K562 (cell line): ENCODE data around the gene KCNV2. TPM values are rescaled to one million over a fixed set of nuclear protein-coding genes. Genes with fewer than 3 reads are reported as not detected.

Experiments used
- ATAC-seq: fragments of 200-7000 bp; cut with Tn5 transposase; 3 replicates; pipeline ENCODE4 v1.9.1; 2020; ENCODE audit warnings: moderate library complexity
- BruUV-seq: library from RNA; stranded (reverse); fragments of 400-500 nt; replicated peaks from 2 replicates; lab custom pipeline; 2021; lab: Mats Ljungman, UMichigan
- CTCF ChIA-PET: fragments of 300-600 bp; formaldehyde crosslinking; extraction: SDS; loops from one replicate; lab custom pipeline; 2021; ENCODE audit warnings: low intra/inter-chr PET ratio; lab: Yijun Ruan, JAX
- POLR2A ChIA-PET: fragments of 300-600, 350-650 bp; sonication (Branson Sonifier 250); formaldehyde crosslinking; extraction: SDS; loops from one replicate; lab custom pipeline; 2021; ENCODE audit warnings: antibody characterized with exemption, inconsistent platforms; lab: Yijun Ruan, JAX
- DNase-seq, 4 experiments: peaks; one replicate each; pipeline versions ENCODE4 v3.0.0 to v3.0.0-alpha.2; 2011 to 2018; ENCODE audit warnings: low spot score in 3 of 4, mixed read lengths in 3 of 4; ENCODE audit errors: extremely low read depth in 1 of 4
- FAIRE-seq: peaks from 2 replicates; lab custom pipeline; 2011; peaks lifted over from hg19 to GRCh38; lab: Jason Lieb, UNC
- H2AFZ ChIP-seq: 2 replicates; pipeline ENCODE4 v1.6.0; 2011; ENCODE audit warnings: low read depth, low read length, control low read depth, inconsistent platforms
- H3K27ac ChIP-seq: fragments of 200-600 bp; 3 replicates; pipeline ENCODE4 v1.8.0; 2011; ENCODE audit warnings: low read depth, mild to moderate bottlenecking, control low read depth, inconsistent platforms, low read length, moderate library complexity, mixed read lengths; ENCODE audit errors: extremely low read depth
- H3K27me3 ChIP-seq, 2 experiments: fragments of 300-600 bp in 1 of 2; 2 replicates in 1 of 2; 3 replicates in 1 of 2; pipeline versions ENCODE4 v1.6.0 to v1.8.0; 2011; ENCODE audit warnings: inconsistent platforms in 2 of 2, low read length in 2 of 2, mild to moderate bottlenecking in 1 of 2, mixed read lengths in 1 of 2, moderate library complexity in 1 of 2; ENCODE audit not compliant: control insufficient read depth in 2 of 2, insufficient read depth in 2 of 2
- H3K36me3 ChIP-seq: fragments of 300-600 bp; 3 replicates; pipeline ENCODE4 v1.8.0; 2011; ENCODE audit warnings: mild to moderate bottlenecking, low read length, inconsistent platforms; ENCODE audit not compliant: control insufficient read depth, insufficient read depth
- H3K4me1 ChIP-seq, 2 experiments: fragments of 200-600 bp in 1 of 2; replicated peaks in 1 of 2; 2 replicates in 1 of 2; 3 replicates in 1 of 2; pipeline versions ENCODE4 v1.5.1 to v1.8.0; 2011; ENCODE audit warnings: inconsistent platforms in 2 of 2, low read length in 2 of 2, mild to moderate bottlenecking in 1 of 2, mixed read lengths in 1 of 2, moderate library complexity in 1 of 2; ENCODE audit not compliant: control insufficient read depth in 2 of 2, insufficient read depth in 2 of 2
- H3K4me2 ChIP-seq: 2 replicates; pipeline ENCODE4 v1.6.1; 2011; ENCODE audit warnings: low read length, control low read depth, inconsistent platforms, mixed read lengths; ENCODE audit not compliant: insufficient read depth
- H3K4me3 ChIP-seq: fragments of 200-600 bp; sonication (generic), shearing (Covaris generic); 2 replicates; pipeline ENCODE4 v1.5.1; 2016; ENCODE audit warnings: control low read depth, inconsistent platforms
- H3K79me2 ChIP-seq: fragments of 200-600 bp; 3 replicates; pipeline ENCODE4 v1.8.0; 2011; ENCODE audit warnings: low read length, inconsistent platforms; ENCODE audit not compliant: control insufficient read depth, insufficient read depth
- H3K9ac ChIP-seq, 2 experiments: 2 replicates each; pipeline versions ENCODE4 v1.6.0 to v1.6.1; 2011; ENCODE audit warnings: low read depth in 2 of 2, low read length in 2 of 2, control low read depth in 1 of 2, inconsistent platforms in 1 of 2, mild to moderate bottlenecking in 1 of 2, mixed read lengths in 1 of 2; ENCODE audit not compliant: insufficient read depth in 1 of 2
- H3K9me1 ChIP-seq: one replicate; pipeline ENCODE4 v1.6.0; 2011; ENCODE audit warnings: inconsistent platforms, mild to moderate bottlenecking, low read length, moderate library complexity; ENCODE audit not compliant: control insufficient read depth, insufficient read depth
- H3K9me3 ChIP-seq: replicated peaks from 2 replicates; pipeline ENCODE4 v1.5.1; 2011; ENCODE audit warnings: low read depth, low read length, inconsistent platforms; ENCODE audit not compliant: control insufficient read depth, insufficient read depth
- H4K20me1 ChIP-seq: replicated peaks from 2 replicates; pipeline ENCODE4 v1.6.1; 2011; ENCODE audit warnings: low read length, inconsistent platforms, mixed read lengths; ENCODE audit not compliant: control insufficient read depth, insufficient read depth
- CBFB ChIP-seq: sonication (generic); formaldehyde crosslinking; IDR thresholded peaks from 2 replicates; pipeline ENCODE4 v1.4.0; 2020; ENCODE audit warnings: mild to moderate bottlenecking, missing genetic modification reagents
- ELK3 ChIP-seq: fragments of 450-650 bp; formaldehyde crosslinking; IDR thresholded peaks from 2 replicates; pipeline ENCODE4 v1.4.0; 2020; ENCODE audit warnings: mild to moderate bottlenecking
- EZH2 ChIP-seq: IDR thresholded peaks from 2 replicates; pipeline ENCODE4 v1.6.1; 2012; ENCODE audit warnings: low read depth, mild to moderate bottlenecking, inconsistent platforms, low read length, borderline replicate concordance
- FOXJ2 ChIP-seq: fragments of 200-800 bp; sonication (Bioruptor generic); IDR thresholded peaks from 2 replicates; pipeline ENCODE4 v1.6.1; 2016; ENCODE audit warnings: missing genetic modification characterization, missing compliant biosample characterization
- HDGF ChIP-seq: fragments of 450-650 bp; IDR thresholded peaks from 2 replicates; pipeline ENCODE4 v1.6.1; 2016
- HSF4 ChIP-seq: fragments of 250-450 bp; sonication (Bioruptor Pico); IDR thresholded peaks from 2 replicates; pipeline ENCODE4 v2.1.2; 2022; ENCODE audit warnings: mild to moderate bottlenecking, moderate library complexity, borderline replicate concordance
- NEUROD1 ChIP-seq: fragments of 150-350 bp; IDR thresholded peaks from 2 replicates; pipeline ENCODE4 v1.6.1; 2014; ENCODE audit warnings: borderline replicate concordance, low read length, low read depth; ENCODE audit not compliant: partially characterized antibody
- PBX2 ChIP-seq, 2 experiments: IDR thresholded peaks in 1 of 2; conservative IDR thresholded peaks in 1 of 2; 2 replicates each; pipeline ENCODE4 v1.6.1; 2016; ENCODE audit warnings: low read depth in 2 of 2, mild to moderate bottlenecking in 1 of 2, missing compliant biosample characterization in 1 of 2, missing genetic modification characterization in 1 of 2, moderate library complexity in 1 of 2
- PHB2 ChIP-seq: fragments of 450-650 bp; IDR thresholded peaks from 2 replicates; pipeline ENCODE4 v1.6.1; 2017; ENCODE audit warnings: low read depth
- PHF20 ChIP-seq: fragments of 450-650 bp; IDR thresholded peaks from 2 replicates; pipeline ENCODE4 v1.6.1; 2018; ENCODE audit not compliant: partially characterized antibody
- RBM17 ChIP-seq: fragments of 200-400 bp; formaldehyde crosslinking; IDR thresholded peaks from 2 replicates; pipeline ENCODE4 v1.6.1; 2017; ENCODE audit warnings: low read depth, mild to moderate bottlenecking, low read length, borderline replicate concordance
- TCF3 ChIP-seq: sonication (generic); formaldehyde crosslinking; IDR thresholded peaks from 2 replicates; pipeline ENCODE4 v1.4.0; 2020; ENCODE audit warnings: mild to moderate bottlenecking, missing genetic modification reagents
- ZBED1 ChIP-seq: IDR thresholded peaks from 2 replicates; pipeline ENCODE4 v1.6.1; 2014
- ZNF586 ChIP-seq: fragments of 450-650 bp; formaldehyde crosslinking; conservative IDR thresholded peaks from 2 replicates; pipeline ENCODE4 v1.4.0; 2020; ENCODE audit warnings: mild to moderate bottlenecking, moderate library complexity
- ZNF717 ChIP-seq: fragments of 250-450 bp; sonication (Bioruptor Pico); IDR thresholded peaks from 2 replicates; pipeline ENCODE4 v1.5.0; 2021
- ZNF778 ChIP-seq: fragments of 450-650 bp; formaldehyde crosslinking; IDR thresholded peaks from 2 replicates; pipeline ENCODE4 v1.4.0; 2020; ENCODE audit warnings: mild to moderate bottlenecking, moderate library complexity
- ZNF780A ChIP-seq: fragments of 250-450 bp; sonication (Bioruptor Pico); IDR thresholded peaks from 2 replicates; pipeline ENCODE4 v1.5.0; 2021; ENCODE audit warnings: mild to moderate bottlenecking
- WGBS: fragments of 100-300 bp; shearing (Covaris generic); methylation state at CpG from one replicate; pipeline ENCODE4 v1.1.6; 2016; ENCODE audit warnings: low coverage, mixed read lengths; ENCODE audit not compliant: insufficient coverage; ENCODE audit errors: missing lambda C conversion rate; 5-methylcytosine and 5-hydroxymethylcytosine counted together
- in situ Hi-C: fragments of 300-500 bp; cut with MboI; formaldehyde crosslinking; loops from 4 replicates; pipeline ENCODE4 v1.15.0; 2018; ENCODE audit warnings: inconsistent platforms, mixed read lengths
- intact Hi-C: fragments of 100-400 bp; cut with micrococcal nuclease; formaldehyde crosslinking; loops from 2 replicates; pipeline ENCODE4 v1.14.2; 2022
- polyA plus RNA-seq, 8 experiments: library from polyadenylated mRNA; depleted of rRNA in 4 of 8; stranded (reverse) in 5 of 8; unstranded in 3 of 8; fragments of >200 nt; fragmentation: Nextera tagmentation in 2 of 8; fragmentation: Illumina TruSeq in 1 of 8; extraction: Ambion mirVana in 2 of 8; extraction: Trizol in 1 of 8; gene quantifications; 2 replicates each; pipeline versions ENCODE4 v1.2.1 to v1.2.3, GENCODE V29; 2011 to 2014; ENCODE audit warnings: inconsistent platforms in 1 of 8, missing spikeins in 1 of 8
- total RNA-seq, 7 experiments: library from RNA; depleted of rRNA in 6 of 7; stranded (reverse); fragments of >200 nt in 6 of 7; fragmentation: Illumina TruSeq in 2 of 7; extraction: Trizol in 2 of 7; gene quantifications; 2 replicates each; pipeline versions ENCODE4 v1.2.1 to v1.2.3, GENCODE V29; 2011 to 2021; ENCODE audit warnings: low replicate concordance in 1 of 7

The KCNV2 gene
- total and polyA plus RNA-seq, 9 of the 15 experiments (the other 6 are each of a cell fraction or from before 2014, with no cell fraction given): 0.03 TPM; not detected in 8

DNA sequence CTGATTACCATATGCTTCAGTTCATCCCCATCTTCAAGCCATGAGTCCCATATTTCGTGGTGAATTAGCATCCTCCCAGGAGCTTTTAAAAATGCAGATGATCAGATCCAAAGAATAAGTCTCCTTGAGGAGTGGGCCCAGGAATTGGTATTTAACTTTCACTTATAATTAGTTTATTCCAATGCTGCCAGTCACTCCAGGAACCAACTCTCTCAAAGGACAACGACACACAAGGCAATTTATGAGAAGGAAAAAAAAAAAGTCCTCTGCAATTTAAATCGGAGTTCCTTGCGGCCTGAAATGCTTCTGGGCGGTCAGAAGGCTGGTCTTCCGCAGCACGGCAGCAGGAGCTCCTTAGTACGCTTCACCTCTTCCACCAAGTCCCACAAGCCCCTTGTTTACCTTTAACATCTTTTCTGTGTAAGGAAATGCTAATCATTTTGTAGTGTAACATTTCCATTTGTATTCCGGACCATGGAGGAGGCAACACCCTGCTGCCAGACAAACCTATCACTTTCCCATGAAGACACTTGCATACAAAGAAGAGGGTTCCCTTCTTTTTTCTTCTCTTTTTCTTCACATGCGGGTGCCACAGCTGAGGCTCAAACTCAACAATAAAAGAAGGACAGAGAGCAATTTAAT is 16.3 kb upstream of the KCNV2 start:
- Histone ChIP-seq H3K79me2 (no peaks in the 10 kb centered on the region), H2AFZ (no peak overlapping the region), H3K36me3 (no peaks in the 10 kb centered on the region), H3K9me1 (no peaks in the 10 kb centered on the region), H3K4me2 (no peak overlapping the region), H3K4me3 (no peak overlapping the region), H3K9ac (no peak overlapping the region), H3K9me3 (no peaks in the 10 kb centered on the region), H3K27ac (no peak overlapping the region)
- CTCF ChIA-PET: no interaction called here
- intact Hi-C loops (no loop called here), in situ Hi-C loops (no loop called here)
- 50% methylated on average over 6 of the region's 10 CpGs for whole genome bisulfite sequencing
- DNase-seq (no peak), FAIRE-seq (no peak)
- no TSS peak for BruUV-seq
- POLR2A ChIA-PET: interaction anchor here (0.7 to 1.1 kb wide), 2 partner anchors 18 to 34 kb away, joined by 3 read pairs; no protein-coding TSS in a partner anchor
- TF ChIP-seq EZH2 (no peak), FOXJ2 (no peak), ZNF778 (CRISPR knock-in tag) (no peak), ZNF586 (no peak), RBM17 (no peak), ELK3 (CRISPR knock-in tag) (no peak), ZBED1 (no peak), TCF3 (CRISPR knock-in tag) (no peak), PHB2 (no peak), ZNF717 (no peak), PHF20 (no peak), HSF4 (CRISPR knock-in tag) (no peak), NEUROD1 (no peak), HDGF (no peak), ZNF780A (CRISPR knock-in tag) (no peak), PBX2 (CRISPR knock-in tag; IDR thresholded peaks at IDR 0.05; ENCODE audit: low read depth) (no peak), PBX2 (tag; conservative IDR thresholded peaks at IDR 0.05; ENCODE audit: low read depth) (no peak), CBFB (CRISPR knock-in tag) (no peak)
- TF ChIP-seq, all 486 proteins: peak for 0
- H4K20me1 ChIP-seq: no peaks in the 10 kb centered on the region
- H3K4me1 ChIP-seq: no peaks in the 10 kb centered on the region
- no peak for ATAC-seq
- no peaks in the 10 kb centered on the region for H3K27me3 ChIP-seq
